SK-N-MC (cell line): ENCODE data around the gene TUBB4B.

ENCODE experiments used
- DNase-seq: peaks from one replicate; pipeline ENCODE4 v3.0.0-alpha.2; 2011; ENCODE audit warnings: low read depth, low spot score
- H3K27ac ChIP-seq: fragments of 200-600 bp; sonication (generic); 2 replicates; pipeline ENCODE4 v1.5.1; 2016; ENCODE audit warnings: mixed run types
- H3K36me3 ChIP-seq: fragments of 200-600 bp; sonication (generic); 2 replicates; pipeline ENCODE4 v1.6.1; 2017; ENCODE audit warnings: antibody characterized with exemption, low read length, mixed read lengths; ENCODE audit not compliant: insufficient read depth
- H3K4me3 ChIP-seq: fragments of 200-600 bp; sonication (generic); 2 replicates; pipeline ENCODE4 v1.5.1; 2016
- H3K9ac ChIP-seq: fragments of 200-600 bp; sonication (generic); 2 replicates; pipeline ENCODE4 v1.8.0; 2017; ENCODE audit warnings: mixed run types, mixed read lengths; ENCODE audit not compliant: insufficient read length
- H3K9me3 ChIP-seq: fragments of 200-600 bp; sonication (generic); 2 replicates; pipeline ENCODE4 v1.6.1; 2017; ENCODE audit warnings: low read depth, mild to moderate bottlenecking, antibody characterized with exemption, low read length, moderate library complexity, mixed read lengths
- EZH2 ChIP-seq: fragments of 200-600 bp; sonication (generic); IDR thresholded peaks from one replicate; pipeline ENCODE4 v1.6.1; 2017; ENCODE audit warnings: antibody characterized with exemption
- FOXP2 ChIP-seq: optimal IDR thresholded peaks from 2 replicates; pipeline ENCODE3; 2011; ENCODE audit warnings: mild to moderate bottlenecking, moderate library complexity; ENCODE audit not compliant: insufficient read depth; ENCODE audit errors: extremely low read length, control extremely low read depth
- POLR2AphosphoS5 ChIP-seq: IDR thresholded peaks from 2 replicates; pipeline ENCODE4 v1.6.1; 2012; ENCODE audit warnings: mild to moderate bottlenecking, low read depth, low read length, borderline replicate concordance

TUBB4B gene

DNA sequence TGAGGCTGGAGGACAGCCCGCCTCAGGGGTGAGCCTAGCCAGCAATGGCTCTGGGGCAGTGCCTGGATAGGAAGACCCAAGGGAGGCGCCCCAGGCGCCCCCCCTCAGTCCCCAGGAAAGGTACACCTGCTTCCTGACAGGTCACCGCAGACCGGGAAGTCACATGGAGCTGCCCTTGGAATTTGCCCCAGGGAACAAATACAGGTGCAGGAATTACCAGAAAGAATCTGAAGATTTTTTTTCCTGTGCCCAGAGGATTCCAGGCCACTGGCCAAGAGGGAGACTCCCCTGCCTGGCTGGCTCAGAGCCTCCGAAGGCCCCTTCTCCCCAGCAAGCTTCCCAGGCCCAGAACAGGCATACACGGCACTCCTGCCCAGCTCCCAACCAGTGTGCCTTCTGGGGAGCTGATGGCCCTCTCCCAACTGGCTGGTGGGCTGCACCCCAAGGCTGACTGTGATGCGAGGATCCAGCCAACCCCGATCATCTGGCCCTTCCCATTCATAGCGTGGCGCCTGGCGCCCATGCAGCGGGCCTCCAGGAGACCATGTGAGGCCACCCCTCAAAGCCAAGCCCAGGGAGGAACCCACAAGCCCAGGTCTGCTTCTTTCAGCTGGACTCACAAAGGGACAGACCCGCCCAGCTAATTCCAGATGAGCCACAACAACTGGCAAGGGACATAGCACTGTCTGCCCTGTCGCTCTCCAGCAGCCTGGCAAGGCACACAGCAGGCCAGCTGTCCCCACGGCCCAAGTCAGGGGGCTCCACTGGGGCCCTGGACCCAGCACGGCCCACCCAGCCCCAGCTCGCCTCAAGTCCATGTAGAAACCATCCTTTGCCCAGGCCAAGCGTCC is 42.8 kb upstream of the TUBB4B start:
- Histone ChIP-seq H3K4me3 (no peak overlapping the region), H3K27ac (no peak overlapping the region), H3K9me3 (no peaks in the 10 kb centered on the region), H3K36me3 (no peaks in the 10 kb centered on the region), H3K9ac (no peak overlapping the region)
- TF ChIP-seq EZH2 = no peak
- TF ChIP-seq POLR2AphosphoS5 = no peak
- TF ChIP-seq FOXP2 = no peak
- no peak for DNase-seq

DNA sequence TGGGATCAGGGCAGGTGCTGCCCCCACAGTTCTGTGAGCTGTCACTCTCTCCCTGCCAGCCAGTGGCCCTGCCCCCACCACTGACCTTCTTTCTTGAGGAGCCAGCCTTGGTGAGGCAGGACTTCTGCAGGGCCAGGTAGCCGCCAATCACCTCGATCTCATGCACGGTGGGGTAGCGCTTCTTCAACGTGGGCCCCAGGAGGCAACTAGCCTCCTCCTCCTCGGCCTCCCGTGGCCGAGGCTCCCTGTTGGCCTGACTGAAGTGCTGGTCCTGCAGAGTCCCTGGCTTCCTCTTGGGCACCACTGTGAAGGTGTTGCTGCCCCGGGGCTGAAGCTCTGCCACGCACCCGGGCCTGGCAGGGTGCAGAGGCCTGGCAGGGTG is 42.2 kb upstream of the TUBB4B start:
- H3K9me3 ChIP-seq = no peaks in the 10 kb centered on the region
- no peak overlapping the region for H3K4me3 ChIP-seq
- no peak for TF ChIP-seq EZH2
- no peak for TF ChIP-seq FOXP2
- TF ChIP-seq POLR2AphosphoS5 = no peak
- no peak for DNase-seq
- no peaks in the 10 kb centered on the region for H3K36me3 ChIP-seq
- H3K27ac ChIP-seq = no peak overlapping the region
- H3K9ac ChIP-seq = no peak overlapping the region

DNA sequence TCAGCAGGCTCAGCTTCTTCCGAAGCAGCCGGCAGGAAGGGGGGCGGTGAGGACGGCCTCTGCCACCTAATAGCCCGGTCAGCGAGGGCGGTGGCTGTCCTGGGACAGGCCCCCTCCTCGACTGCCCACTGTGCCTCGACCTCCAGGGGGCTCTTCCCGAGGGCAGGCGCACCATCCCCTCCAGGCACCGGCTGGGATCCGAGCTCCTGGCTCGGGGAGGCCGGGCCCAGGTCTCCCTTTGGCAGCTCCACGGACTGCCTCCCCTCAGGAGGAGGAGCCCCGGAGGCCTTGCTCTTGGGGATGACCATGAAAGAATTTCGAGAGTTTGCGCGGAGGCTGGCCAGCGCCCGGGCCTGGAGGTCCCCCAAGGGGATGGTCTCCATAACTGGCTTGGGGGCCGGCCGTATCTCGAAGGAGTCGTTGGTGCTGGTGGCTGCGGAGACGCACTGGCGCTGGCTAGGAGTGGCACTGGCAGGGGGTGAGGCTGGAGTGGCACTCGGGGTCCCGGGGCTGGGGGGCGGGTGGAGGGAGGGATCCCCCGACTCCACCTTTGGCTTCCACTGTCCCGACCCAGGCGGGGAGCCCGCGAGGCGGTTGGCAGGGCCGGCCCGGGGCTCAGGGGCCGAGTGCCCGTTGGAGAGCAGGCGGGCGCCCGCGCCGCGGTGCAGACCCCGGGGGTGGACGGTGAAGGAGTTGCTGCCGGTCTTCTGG is 41.5 kb upstream of the TUBB4B start:
- no peak for DNase-seq
- H3K4me3 ChIP-seq = peak overlapping the region; percentile 54
- no peaks in the 10 kb centered on the region for H3K36me3 ChIP-seq
- H3K9me3 ChIP-seq = no peaks in the 10 kb centered on the region
- H3K9ac ChIP-seq = no peak overlapping the region
- TF ChIP-seq EZH2 (no peak), POLR2AphosphoS5 (no peak), FOXP2 (no peak)
- H3K27ac ChIP-seq = no peak overlapping the region

DNA sequence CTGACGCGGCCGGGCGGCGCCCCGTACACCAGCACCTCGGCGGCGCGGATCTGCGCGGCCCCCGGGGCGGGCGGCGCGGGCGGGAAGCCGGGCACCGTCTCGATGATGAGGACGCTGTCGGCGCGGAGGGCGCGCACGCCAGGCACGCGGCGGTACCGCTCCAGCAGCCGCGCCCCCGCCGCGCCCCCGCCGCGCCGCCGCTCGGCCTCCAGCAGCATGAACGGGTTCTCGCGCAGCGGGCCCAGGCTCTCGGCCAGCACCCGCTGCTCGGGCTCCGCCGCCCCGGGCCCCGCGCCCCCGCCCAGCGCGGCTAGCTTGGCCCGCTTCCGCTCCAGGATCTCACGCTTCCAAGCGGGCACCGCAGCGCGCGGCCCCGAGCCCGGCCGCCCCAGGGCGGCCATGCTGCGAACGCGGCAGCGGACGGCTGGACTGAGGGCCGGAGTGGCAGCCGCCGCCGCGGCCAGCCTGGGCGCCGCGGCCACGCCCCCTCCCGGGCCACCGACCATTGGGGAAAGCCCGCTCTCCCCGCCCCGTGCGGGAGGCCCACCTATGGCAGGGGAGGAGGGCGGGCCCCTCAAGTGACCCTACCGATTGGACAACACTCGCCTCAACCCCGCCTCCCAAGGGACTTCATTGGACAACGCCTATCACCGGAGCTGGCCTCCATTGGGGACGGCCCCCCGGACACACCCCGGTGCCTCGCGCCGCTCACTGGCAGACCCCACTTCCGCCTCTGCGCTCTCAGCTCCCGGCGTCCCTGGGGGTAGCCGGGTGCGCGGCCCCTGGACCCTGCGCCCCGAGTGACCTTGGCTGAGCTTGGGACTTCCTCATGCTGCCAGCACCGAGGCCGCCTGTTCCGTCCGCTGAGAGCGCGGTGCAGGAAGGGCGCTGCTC is 40.5 kb upstream of the TUBB4B start, which contains the start of gene TPRN:
TPRN (minus strand) TSS at position 431 of the 894 bp plus-strand sequence; CDS start at position 401, 30 bp downstream.
- Histone ChIP-seq H3K9me3 (no peaks in the 10 kb centered on the region), H3K27ac (no peak within 1 kb of the TSS), H3K4me3 (peak within 1 kb of the TSS; percentile 88), H3K36me3 (no peaks in the 10 kb centered on the region), H3K9ac (peak within 1 kb of the TSS; percentile 74)
- peak; percentile 90 for DNase-seq
- peak; percentile 91; the same call in 1 of the 2 replicates for TF ChIP-seq POLR2AphosphoS5
- no peak for TF ChIP-seq EZH2

DNA sequence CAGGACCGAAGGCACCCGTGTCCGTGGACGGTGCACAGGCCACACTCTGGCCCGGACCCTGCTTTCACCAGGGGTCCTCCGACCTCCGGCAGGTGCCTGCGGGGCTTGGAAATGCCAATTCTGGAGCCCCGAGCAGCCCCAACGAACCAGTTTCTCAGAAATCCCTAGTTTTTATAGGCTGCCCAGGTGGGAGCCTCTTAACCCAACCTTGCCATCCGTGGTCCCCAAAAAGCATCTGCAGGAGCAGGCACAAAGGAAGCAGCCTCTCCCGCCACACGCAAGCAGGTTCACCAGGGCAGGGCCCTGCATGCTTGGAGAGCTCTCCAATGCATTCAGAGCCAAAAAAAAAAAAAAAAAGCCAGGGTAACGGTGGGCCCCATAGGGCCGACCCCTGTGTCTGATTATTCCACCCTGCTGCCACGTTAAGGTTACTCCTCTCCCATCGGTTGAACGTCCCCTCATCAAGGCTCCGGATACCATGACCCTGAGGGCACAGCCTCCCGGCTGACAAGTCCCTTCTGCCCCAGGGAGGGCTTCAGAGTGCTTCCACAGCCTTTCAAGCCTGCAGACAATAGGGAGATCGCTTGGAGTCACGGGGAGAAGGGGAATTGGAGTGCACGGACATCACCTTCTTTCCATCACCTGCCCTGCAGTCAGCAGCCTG is 39.8 kb upstream of the TUBB4B start:
- DNase-seq = no peak
- Histone ChIP-seq H3K9me3 (no peaks in the 10 kb centered on the region), H3K27ac (no peak overlapping the region), H3K4me3 (peak overlapping the region; percentile 88), H3K9ac (peak overlapping the region; percentile 74), H3K36me3 (no peaks in the 10 kb centered on the region)
- TF ChIP-seq POLR2AphosphoS5 (no peak), FOXP2 (no peak), EZH2 (no peak)

DNA sequence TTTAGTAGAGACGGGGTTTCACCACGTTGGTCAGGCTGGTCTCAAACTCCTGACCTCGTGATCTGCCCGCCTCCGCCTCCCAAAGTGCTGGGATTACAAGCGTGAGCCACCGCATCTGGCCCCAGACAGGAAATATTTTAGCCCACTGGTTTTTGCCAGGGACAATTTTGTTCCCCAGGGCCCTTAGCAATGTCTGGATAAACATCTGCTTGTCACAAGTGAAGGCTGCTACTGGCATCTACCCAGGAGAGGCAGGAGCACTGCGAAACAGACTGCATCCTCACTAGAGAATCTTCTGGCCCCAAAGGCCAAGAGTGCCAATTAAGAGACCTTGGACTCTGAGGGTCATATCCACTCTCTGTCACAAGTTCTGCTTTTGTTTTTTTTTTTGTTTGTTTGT is 38.1 kb upstream of the TUBB4B start:
- no peak for DNase-seq
- Histone ChIP-seq H3K4me3 (no peak overlapping the region), H3K27ac (no peak overlapping the region), H3K9me3 (no peaks in the 10 kb centered on the region), H3K9ac (no peak overlapping the region), H3K36me3 (no peaks in the 10 kb centered on the region)
- TF ChIP-seq POLR2AphosphoS5 (no peak), EZH2 (no peak), FOXP2 (no peak)

DNA sequence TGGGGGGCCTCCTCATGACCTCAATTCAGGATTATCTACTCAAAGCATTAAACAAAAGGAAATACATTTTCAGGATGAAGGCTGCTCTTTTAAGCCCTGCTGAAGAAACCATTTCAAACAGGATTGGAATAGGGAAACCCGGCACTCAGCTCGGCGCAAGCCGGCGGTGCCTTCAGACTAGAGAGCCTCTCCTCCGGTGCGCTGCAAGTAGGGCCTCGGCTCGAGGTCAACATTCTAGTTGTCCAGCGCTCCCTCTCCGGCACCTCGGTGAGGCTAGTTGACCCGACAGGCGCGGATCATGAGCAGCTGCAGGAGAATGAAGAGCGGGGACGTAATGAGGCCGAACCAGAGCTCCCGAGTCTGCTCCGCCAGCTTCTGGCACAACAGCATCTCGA is 36.4 kb upstream of the TUBB4B start:
- Histone ChIP-seq H3K9ac (peak overlapping the region; percentile 90), H3K9me3 (no peaks in the 10 kb centered on the region), H3K4me3 (peak overlapping the region; percentile 92), H3K36me3 (no peaks in the 10 kb centered on the region), H3K27ac (no peak overlapping the region)
- DNase-seq = no peak
- no peak for TF ChIP-seq EZH2
- no peak for TF ChIP-seq FOXP2
- TF ChIP-seq POLR2AphosphoS5 = no peak
